GM21423 (cell line): ENCODE data around the gene ITFG1.

Experiments
- ATAC-seq: cut with Tn5 transposase; IDR thresholded peaks from one replicate; pipeline ENCODE4 v1.9.1; 2021; ENCODE audit warnings: mild to moderate bottlenecking, moderate library complexity; ENCODE audit not compliant: unreplicated experiment

The ITFG1 gene

GRCh38 chr16:47460711-47461597, at the start of gene ITFG1, which contains the start of gene PHKB:
TSS of gene ITFG1 (minus strand) at chr16:47461063. CDS start at chr16:47461045, 18 bp downstream.
TSS of gene PHKB (plus strand) at chr16:47461331. CDS start at chr16:47461351, 20 bp downstream.
- peak; percentile 73 for ATAC-seq

GRCh38 chr16:47507701-47508100, 46.8 kb upstream of the ITFG1 start:
- ATAC-seq: no peak

- no peak for ATAC-seq
Observed at GRCh38 chr16:47506800-47507199, 45.9 kb upstream of the ITFG1 start.

GRCh38 chr16:47504599-47504998, 43.7 kb upstream of the ITFG1 start:
- no peak for ATAC-seq

- no peak for ATAC-seq
Observed at GRCh38 chr16:47503936-47504335, 43.1 kb upstream of the ITFG1 start.

GRCh38 chr16:47499700-47500264, 38.9 kb upstream of the ITFG1 start:
- no peak for ATAC-seq

GRCh38 chr16:47499080-47499699, 38.3 kb upstream of the ITFG1 start:
- ATAC-seq: no peak

GRCh38 chr16:47493381-47494337, 32.8 kb upstream of the ITFG1 start:
- ATAC-seq: peak; percentile 59

GRCh38 chr16:47492428-47493377, 31.8 kb upstream of the ITFG1 start:
- ATAC-seq: peak; percentile 73

- ATAC-seq: no peak
Observed at GRCh38 chr16:47492036-47492427, 31.2 kb upstream of the ITFG1 start.

- no peak for ATAC-seq
Observed at GRCh38 chr16:47490471-47490870, 29.6 kb upstream of the ITFG1 start.

GRCh38 chr16:47488051-47488450, 27.2 kb upstream of the ITFG1 start:
- no peak for ATAC-seq

GRCh38 chr16:47486856-47487255, 26.0 kb upstream of the ITFG1 start:
- no peak for ATAC-seq

- no peak for ATAC-seq
Observed at GRCh38 chr16:47483616-47484015, 22.8 kb upstream of the ITFG1 start.

GRCh38 chr16:47481698-47482374, 21.0 kb upstream of the ITFG1 start:
- no peak for ATAC-seq

- no peak for ATAC-seq
Observed at GRCh38 chr16:47480410-47480809, 19.5 kb upstream of the ITFG1 start.

- ATAC-seq: no peak
Observed at GRCh38 chr16:47477679-47478078, 16.8 kb upstream of the ITFG1 start.

GRCh38 chr16:47476654-47477345, 15.9 kb upstream of the ITFG1 start:
- no peak for ATAC-seq
